ENCODE measurements around the gene KCNG1. TPM values are rescaled to one million over a fixed set of nuclear protein-coding genes. Genes with fewer than 3 reads are reported as not detected.

The KCNG1 gene
- total and polyA plus RNA-seq, 5 donors from 2014 or later, result 0.24 to 0.27 TPM; not detected in 3

DNA sequence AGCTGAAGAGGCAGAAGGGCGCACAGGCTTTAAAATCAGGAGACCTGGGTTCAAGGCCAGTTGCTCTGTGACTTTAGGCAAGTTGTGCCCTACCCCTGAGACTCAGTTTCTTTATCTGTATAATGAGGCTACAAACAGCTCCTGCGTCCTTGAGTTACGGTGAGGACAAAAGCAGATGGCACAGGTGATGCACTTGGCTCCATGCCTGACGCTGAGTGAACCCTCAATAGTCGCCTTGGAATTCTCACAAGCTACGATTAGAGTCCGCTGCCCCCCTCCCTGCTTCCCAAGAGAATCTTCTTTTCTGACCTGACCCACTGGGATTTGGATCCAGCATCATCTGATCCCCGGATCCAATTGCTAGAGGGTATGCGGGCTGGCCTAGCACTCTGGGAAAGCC lies 6.4 kb downstream of the KCNG1 start:
- H3K9me3 Mint-ChIP-seq, result peaks cover 0 to 2% (median 0%) of the 10 kb centered on the region in 7 donors
- H3K4me3 Mint-ChIP-seq, result no peak overlapping the region
- no peak for DNase-seq
- no peaks in the 10 kb centered on the region for H3K36me3 Mint-ChIP-seq
- H3K27ac Mint-ChIP-seq, result no peak overlapping the region
- H3K4me1 Mint-ChIP-seq, result no peaks in the 10 kb centered on the region
- H3K4me1 ChIP-seq (ENCODE audit: control insufficient read depth, insufficient read depth, low read length, poor library complexity, severe bottlenecking), result no peaks in the 10 kb centered on the region
- H3K36me3 ChIP-seq (ENCODE audit: control insufficient read depth, insufficient read depth, low read length), result no peaks in the 10 kb centered on the region
- peaks cover 25% of the 10 kb centered on the region for H3K27me3 Mint-ChIP-seq
- H3K27ac ChIP-seq (ENCODE audit: insufficient read depth, low read length, poor library complexity, severe bottlenecking), result no peak overlapping the region
- H3K27me3 ChIP-seq (ENCODE audit: control insufficient read depth, insufficient read depth, low read length), result peaks cover 5% of the 10 kb centered on the region
- no peaks in the 10 kb centered on the region for H3K9me3 ChIP-seq (ENCODE audit: control insufficient read depth in 2 of 2, low read length in 2 of 2)
- no peak for ATAC-seq (ENCODE audit: low read depth in 2 of 2)
- no peak overlapping the region for H3K4me3 ChIP-seq (ENCODE audit: low read depth, low read length)

DNA sequence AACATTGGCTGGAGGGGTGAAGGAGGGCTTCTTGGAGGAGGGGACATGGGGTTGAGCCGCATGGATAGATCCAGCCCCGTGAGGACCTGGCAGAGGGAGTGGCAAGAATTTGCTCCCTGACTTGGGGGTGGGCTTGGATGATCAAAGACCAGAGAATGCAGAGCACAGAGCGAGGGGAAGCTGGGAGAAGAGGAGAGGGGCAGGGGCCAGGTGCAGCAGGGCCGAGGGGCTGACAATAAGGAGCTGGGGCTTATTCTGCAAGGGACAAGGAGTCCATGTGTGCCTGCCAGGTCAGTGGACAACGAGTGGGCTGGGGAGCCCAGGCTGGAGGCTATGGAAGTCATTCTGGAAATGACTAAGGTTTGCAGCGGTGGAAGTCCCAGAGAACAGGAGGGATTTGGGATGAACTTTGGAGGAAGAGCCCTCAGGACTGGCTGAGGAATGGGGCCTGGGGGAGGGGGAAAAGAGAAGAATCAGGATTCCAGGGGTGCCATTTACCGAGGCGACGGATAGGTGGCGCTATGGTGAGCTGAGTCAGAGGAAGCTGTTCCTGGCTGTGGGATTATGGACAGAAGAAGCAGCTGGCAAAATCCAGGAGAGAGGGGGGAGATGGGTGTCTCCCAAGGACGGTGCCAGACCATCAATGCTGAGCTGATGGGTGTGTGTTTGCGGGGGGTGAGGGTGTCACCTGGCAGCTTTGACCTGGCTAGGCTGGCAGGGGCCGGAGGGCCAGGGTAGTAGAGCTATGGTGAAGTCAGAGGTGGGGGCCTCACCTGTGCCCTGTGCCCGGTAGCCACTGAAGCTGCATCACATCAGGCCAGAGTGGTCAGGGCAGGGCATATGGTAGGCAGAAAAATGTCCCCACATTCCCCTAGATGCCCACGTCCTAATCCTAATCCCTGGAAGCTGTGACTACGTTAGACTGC lies 7.8 kb downstream of the KCNG1 start:
- Mint-ChIP-seq H3K9me3 (peaks cover 0 to 4% (median 0%) of the 10 kb centered on the region in 7 donors), H3K36me3 (no peaks in the 10 kb centered on the region), H3K27me3 (peaks cover 11% of the 10 kb centered on the region), H3K4me1 (no peaks in the 10 kb centered on the region), H3K4me3 (no peak overlapping the region), H3K27ac (peak overlapping the region in 1 of 3 donors; percentile 81)
- no peaks in the 10 kb centered on the region for H3K9me3 ChIP-seq (ENCODE audit: control insufficient read depth in 2 of 2, low read length in 2 of 2)
- no peaks in the 10 kb centered on the region for H3K27me3 ChIP-seq (ENCODE audit: control insufficient read depth, insufficient read depth, low read length)
- ATAC-seq (ENCODE audit: low read depth in 2 of 2), result no peak
- DNase-seq, result no peak
- H3K27ac ChIP-seq (ENCODE audit: insufficient read depth, low read length, poor library complexity, severe bottlenecking), result no peak overlapping the region
- H3K36me3 ChIP-seq (ENCODE audit: control insufficient read depth, insufficient read depth, low read length), result no peaks in the 10 kb centered on the region
- no peak overlapping the region for H3K4me3 ChIP-seq (ENCODE audit: low read depth, low read length)
- no peaks in the 10 kb centered on the region for H3K4me1 ChIP-seq (ENCODE audit: control insufficient read depth, insufficient read depth, low read length, poor library complexity, severe bottlenecking)

DNA sequence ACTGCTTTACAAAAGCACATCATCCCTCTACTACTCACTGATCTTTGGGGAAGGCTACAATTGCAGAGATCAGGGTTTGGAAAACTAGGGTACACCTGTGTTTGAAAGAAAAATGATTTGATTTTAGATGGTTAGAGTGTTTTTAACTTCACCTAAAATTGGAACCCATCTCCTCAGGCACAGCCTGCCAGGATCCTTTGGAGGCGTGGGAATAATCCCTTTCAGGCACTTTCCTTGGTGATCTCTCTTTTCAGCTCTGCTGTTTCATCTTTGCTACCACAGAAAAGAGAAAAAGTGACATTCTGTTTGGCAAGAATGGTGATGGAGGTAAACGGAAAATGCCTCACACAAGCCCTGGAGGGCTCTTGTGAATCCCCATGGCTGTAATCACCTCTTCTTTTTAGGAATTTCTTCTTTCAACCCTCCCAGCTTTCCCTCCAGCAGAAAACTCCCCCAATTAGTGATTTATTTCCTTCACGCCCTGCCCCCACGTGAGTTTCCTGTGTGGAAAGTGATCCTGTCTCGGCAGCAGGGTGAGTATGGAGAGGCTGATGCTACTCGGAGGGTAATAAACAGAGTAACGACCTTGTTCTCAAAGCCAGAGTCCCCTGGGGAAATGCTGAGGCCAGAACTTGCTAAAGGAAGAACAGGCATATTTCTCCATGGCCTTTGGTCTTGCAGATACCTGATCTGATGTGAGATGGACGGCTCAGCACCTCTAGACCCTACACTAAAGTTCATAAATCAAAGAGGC lies 9.2 kb downstream of the KCNG1 start:
- peaks cover 0 to 4% (median 0%) of the 10 kb centered on the region in 7 donors for H3K9me3 Mint-ChIP-seq
- H3K4me1 Mint-ChIP-seq, result no peaks in the 10 kb centered on the region
- no peak overlapping the region for H3K4me3 Mint-ChIP-seq
- no peaks in the 10 kb centered on the region for H3K36me3 ChIP-seq (ENCODE audit: control insufficient read depth, insufficient read depth, low read length)
- H3K27me3 Mint-ChIP-seq, result peaks cover 9% of the 10 kb centered on the region
- no peaks in the 10 kb centered on the region for H3K9me3 ChIP-seq (ENCODE audit: control insufficient read depth in 2 of 2, low read length in 2 of 2)
- no peaks in the 10 kb centered on the region for H3K4me1 ChIP-seq (ENCODE audit: control insufficient read depth, insufficient read depth, low read length, poor library complexity, severe bottlenecking)
- no peak overlapping the region for H3K27ac Mint-ChIP-seq
- ATAC-seq (ENCODE audit: low read depth in 2 of 2), result no peak
- H3K27ac ChIP-seq (ENCODE audit: insufficient read depth, low read length, poor library complexity, severe bottlenecking), result no peak overlapping the region
- no peaks in the 10 kb centered on the region for H3K27me3 ChIP-seq (ENCODE audit: control insufficient read depth, insufficient read depth, low read length)
- no peaks in the 10 kb centered on the region for H3K36me3 Mint-ChIP-seq
- DNase-seq, result no peak
- H3K4me3 ChIP-seq (ENCODE audit: low read depth, low read length), result no peak overlapping the region

DNA sequence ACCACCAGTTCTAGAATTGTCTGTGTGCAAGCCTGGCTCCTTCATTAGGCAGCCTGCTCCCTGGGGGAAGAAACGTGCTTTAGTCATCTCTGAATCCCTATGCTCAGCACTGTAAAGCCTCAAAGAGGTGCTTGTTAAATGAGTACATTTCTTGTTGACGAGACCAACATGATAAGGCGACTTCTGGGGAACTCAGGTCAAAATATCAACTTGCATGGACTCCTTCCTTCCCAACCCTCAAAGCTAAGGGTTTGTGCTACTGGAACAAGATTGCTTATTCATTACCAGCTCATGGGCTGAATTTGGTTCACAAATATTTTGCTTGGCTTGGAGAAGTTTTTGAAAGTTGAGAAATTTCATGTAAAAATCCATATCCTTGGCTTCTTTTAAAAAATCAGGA lies 10.6 kb downstream of the KCNG1 start:
- DNase-seq, result no peak
- Mint-ChIP-seq H3K4me3 (no peak overlapping the region), H3K4me1 (no peaks in the 10 kb centered on the region), H3K27me3 (peaks cover 9% of the 10 kb centered on the region), H3K27ac (no peak overlapping the region), H3K36me3 (no peaks in the 10 kb centered on the region), H3K9me3 (peaks cover 0 to 4% (median 0%) of the 10 kb centered on the region in 7 donors)
- H3K27me3 ChIP-seq (ENCODE audit: control insufficient read depth, insufficient read depth, low read length), result no peaks in the 10 kb centered on the region
- H3K9me3 ChIP-seq (ENCODE audit: control insufficient read depth in 2 of 2, low read length in 2 of 2), result no peaks in the 10 kb centered on the region
- H3K27ac ChIP-seq (ENCODE audit: insufficient read depth, low read length, poor library complexity, severe bottlenecking), result no peak overlapping the region
- no peaks in the 10 kb centered on the region for H3K36me3 ChIP-seq (ENCODE audit: control insufficient read depth, insufficient read depth, low read length)
- H3K4me3 ChIP-seq (ENCODE audit: low read depth, low read length), result no peak overlapping the region
- ATAC-seq (ENCODE audit: low read depth in 2 of 2), result no peak
- no peaks in the 10 kb centered on the region for H3K4me1 ChIP-seq (ENCODE audit: control insufficient read depth, insufficient read depth, low read length, poor library complexity, severe bottlenecking)

DNA sequence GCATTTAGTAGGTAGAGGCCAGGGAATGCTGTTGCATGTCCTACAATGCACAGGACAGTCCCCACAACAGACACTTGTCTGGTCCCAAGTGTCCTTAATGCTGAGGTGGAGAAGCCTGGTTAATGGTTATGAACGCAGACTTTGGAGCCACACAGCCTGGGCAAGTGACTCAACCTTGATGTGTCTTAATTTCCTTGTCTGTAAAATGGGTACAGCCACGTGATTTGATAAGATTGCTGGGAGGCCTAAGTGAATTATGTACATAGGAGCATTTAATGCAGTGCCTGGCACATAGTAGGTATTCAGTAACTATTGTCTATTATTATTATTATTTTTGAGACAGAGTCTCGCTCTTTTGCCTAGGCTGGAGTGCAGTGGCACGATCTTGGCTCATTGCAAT lies 11.4 kb downstream of the KCNG1 start:
- Mint-ChIP-seq H3K36me3 (no peaks in the 10 kb centered on the region), H3K4me3 (no peak overlapping the region), H3K27ac (no peak overlapping the region), H3K9me3 (peaks cover 0 to 2% (median 0%) of the 10 kb centered on the region in 7 donors), H3K4me1 (no peaks in the 10 kb centered on the region), H3K27me3 (peaks cover 9% of the 10 kb centered on the region)
- ATAC-seq (ENCODE audit: low read depth in 2 of 2), result no peak
- Histone ChIP-seq H3K27ac (ENCODE audit: insufficient read depth, low read length, poor library complexity, severe bottlenecking) (no peak overlapping the region), H3K9me3 (ENCODE audit: control insufficient read depth in 2 of 2, low read length in 2 of 2) (no peaks in the 10 kb centered on the region), H3K36me3 (ENCODE audit: control insufficient read depth, insufficient read depth, low read length) (no peaks in the 10 kb centered on the region), H3K4me3 (ENCODE audit: low read depth, low read length) (no peak overlapping the region), H3K4me1 (ENCODE audit: control insufficient read depth, insufficient read depth, low read length, poor library complexity, severe bottlenecking) (no peaks in the 10 kb centered on the region), H3K27me3 (ENCODE audit: control insufficient read depth, insufficient read depth, low read length) (no peaks in the 10 kb centered on the region)
- DNase-seq, result no peak

DNA sequence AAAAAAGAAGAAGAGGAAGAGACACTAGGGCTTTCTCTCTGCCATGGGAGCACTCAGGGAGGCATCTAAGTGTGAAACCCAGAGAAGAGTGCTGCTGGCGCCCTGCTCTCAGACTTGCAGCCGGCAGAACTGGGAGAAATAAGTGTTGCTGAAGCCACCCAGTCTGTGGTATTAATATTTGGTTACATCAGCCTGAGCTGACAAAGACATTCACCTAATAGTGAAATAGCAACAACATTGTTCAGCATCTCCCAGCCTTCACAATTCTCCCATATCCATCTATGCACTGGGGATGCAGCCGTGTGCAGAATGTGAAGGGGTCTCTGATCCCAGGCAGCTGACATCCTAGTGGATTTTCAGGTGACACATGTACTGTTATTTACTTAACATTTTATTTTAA lies 12.0 kb downstream of the KCNG1 start:
- Mint-ChIP-seq H3K27me3 (peaks cover 10% of the 10 kb centered on the region), H3K9me3 (peaks cover 0 to 2% (median 0%) of the 10 kb centered on the region in 7 donors), H3K4me3 (no peak overlapping the region), H3K27ac (no peak overlapping the region), H3K36me3 (no peaks in the 10 kb centered on the region), H3K4me1 (no peaks in the 10 kb centered on the region)
- Histone ChIP-seq H3K4me1 (ENCODE audit: control insufficient read depth, insufficient read depth, low read length, poor library complexity, severe bottlenecking) (no peaks in the 10 kb centered on the region), H3K27ac (ENCODE audit: insufficient read depth, low read length, poor library complexity, severe bottlenecking) (no peak overlapping the region), H3K4me3 (ENCODE audit: low read depth, low read length) (no peak overlapping the region), H3K36me3 (ENCODE audit: control insufficient read depth, insufficient read depth, low read length) (no peaks in the 10 kb centered on the region), H3K9me3 (ENCODE audit: control insufficient read depth in 2 of 2, low read length in 2 of 2) (no peaks in the 10 kb centered on the region), H3K27me3 (ENCODE audit: control insufficient read depth, insufficient read depth, low read length) (no peaks in the 10 kb centered on the region)
- DNase-seq (no peak), ATAC-seq (ENCODE audit: low read depth in 2 of 2) (no peak)

DNA sequence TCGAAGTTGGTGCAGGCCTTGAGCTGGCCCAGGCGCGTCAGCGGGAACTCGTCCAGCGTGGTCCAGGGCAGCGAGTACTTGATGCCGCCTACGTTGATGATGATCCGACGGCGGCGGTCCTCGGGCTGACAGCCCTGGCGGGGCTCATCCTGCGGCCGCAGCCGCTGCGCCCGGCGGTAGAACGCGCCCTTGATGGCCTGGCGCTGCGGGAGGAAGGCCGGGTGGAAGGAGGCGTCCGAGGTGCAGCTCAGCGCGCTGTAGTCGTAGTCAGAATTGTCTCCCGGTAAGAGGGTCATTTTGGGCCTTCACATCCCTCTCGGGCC lies 12.9 kb downstream of the KCNG1 start:
- DNase-seq (no peak), ATAC-seq (ENCODE audit: low read depth in 2 of 2) (no peak)
- Mint-ChIP-seq H3K4me1 (no peaks in the 10 kb centered on the region), H3K27ac (no peak overlapping the region), H3K36me3 (no peaks in the 10 kb centered on the region), H3K27me3 (peaks cover 12% of the 10 kb centered on the region), H3K9me3 (peaks cover 0 to 2% (median 0%) of the 10 kb centered on the region in 7 donors), H3K4me3 (no peak overlapping the region)
- no peaks in the 10 kb centered on the region for H3K9me3 ChIP-seq (ENCODE audit: control insufficient read depth in 2 of 2, low read length in 2 of 2)
- H3K4me3 ChIP-seq (ENCODE audit: low read depth, low read length), result no peak overlapping the region
- H3K27ac ChIP-seq (ENCODE audit: insufficient read depth, low read length, poor library complexity, severe bottlenecking), result no peak overlapping the region
- H3K36me3 ChIP-seq (ENCODE audit: control insufficient read depth, insufficient read depth, low read length), result no peaks in the 10 kb centered on the region
- H3K27me3 ChIP-seq (ENCODE audit: control insufficient read depth, insufficient read depth, low read length), result no peaks in the 10 kb centered on the region
- H3K4me1 ChIP-seq (ENCODE audit: control insufficient read depth, insufficient read depth, low read length, poor library complexity, severe bottlenecking), result no peaks in the 10 kb centered on the region
